Measurements from ENCODE around the gene CAND1. TPM values are rescaled to one million over a fixed set of nuclear protein-coding genes. Genes with fewer than 3 reads are reported as not detected.
"Not testable (repeated sequence)": the region's sequence is repeated elsewhere in the genome, so short reads cannot be mapped to it uniquely, and the experiment has no call there.

CAND1 gene
- total and polyA plus RNA-seq, 12 donors: 13.3 to 165 (median 84.4) TPM

DNA sequence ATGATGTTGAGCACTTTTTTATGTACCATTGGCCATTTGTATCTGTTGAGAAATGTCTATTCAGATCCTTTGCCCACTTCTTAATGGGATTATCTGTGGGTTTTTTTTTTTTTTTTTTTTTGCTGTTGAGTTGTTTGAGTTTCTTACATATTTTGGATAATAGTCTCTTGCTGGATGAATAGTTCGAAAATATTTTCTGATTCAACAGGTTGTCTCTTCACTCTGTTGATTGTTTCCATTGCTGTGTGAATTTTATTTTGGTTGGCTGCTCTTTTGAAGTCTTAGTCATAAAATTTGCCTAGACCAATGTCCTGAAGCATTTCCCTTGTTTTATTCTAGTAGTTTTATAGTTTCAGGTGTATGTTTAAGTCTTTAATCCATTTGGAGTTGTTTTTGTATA is 64.5 kb downstream of the CAND1 start:
- Histone ChIP-seq H3K4me3 (no peak overlapping the region), H3K4me1 (replicated peaks in 1 of 2) (no peaks in the 10 kb centered on the region), H3K36me3 (replicated peaks in 1 of 2) (no peaks in the 10 kb centered on the region), H3K9me3 (replicated peaks in 1 of 3) (peaks cover 0 to 8% (median 2%) of the 10 kb centered on the region in 3 donors), H3K27ac (no peak overlapping the region), H3K27me3 (no peaks in the 10 kb centered on the region)
- no peak for TF ChIP-seq POLR2A (IDR thresholded peaks at IDR 0.05)
- no peak for TF ChIP-seq CTCF (IDR thresholded peaks at IDR 0.05)
- intact Hi-C loops (cut with DNase I): no loop called here
- 68 to 88% (median 77%) methylated on average over 1 of the region's 1 CpG for WGBS, 4 donors
- DNase-seq: no peak

GRCh38 chr12:67338426-67338825 is 69.3 kb downstream of the CAND1 start:
- Histone ChIP-seq H3K9me3 (replicated peaks in 1 of 3) (peaks cover 0 to 16% (median 7%) of the 10 kb centered on the region in 3 donors), H3K4me3 (no peak overlapping the region), H3K36me3 (replicated peaks in 1 of 2) (no peaks in the 10 kb centered on the region), H3K27ac (no peak overlapping the region), H3K4me1 (replicated peaks in 1 of 2) (no peaks in the 10 kb centered on the region), H3K27me3 (no peaks in the 10 kb centered on the region)
- DNase-seq: no peak
- intact Hi-C loops (cut with DNase I): no loop called here
- TF ChIP-seq CTCF (IDR thresholded peaks at IDR 0.05) (no peak), POLR2A (IDR thresholded peaks at IDR 0.05) (no peak)

DNA sequence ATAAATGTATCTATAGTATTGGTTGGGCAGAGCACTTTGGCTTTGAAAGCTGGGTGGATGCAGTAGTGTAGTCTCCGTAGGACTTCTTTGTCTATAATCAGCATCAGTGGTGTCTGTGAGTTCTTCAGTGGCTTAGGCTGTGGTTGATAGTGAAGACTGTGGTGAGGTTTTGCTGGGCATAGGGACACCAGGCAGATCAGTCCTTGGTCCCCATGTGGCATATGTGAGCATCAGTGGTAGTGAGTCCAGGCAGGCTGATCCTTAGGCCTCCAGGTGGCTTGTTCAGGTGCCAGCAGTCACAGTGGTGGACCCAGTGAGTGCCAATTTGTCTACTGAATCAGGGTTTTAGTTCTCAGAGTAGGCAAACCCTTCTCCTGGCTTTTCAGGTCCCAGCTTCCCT is 70.4 kb downstream of the CAND1 start:
- no peaks in the 10 kb centered on the region for H3K36me3 ChIP-seq (replicated peaks in 1 of 2)
- no peaks in the 10 kb centered on the region for H3K4me1 ChIP-seq (replicated peaks in 1 of 2)
- peaks cover 0 to 16% (median 7%) of the 10 kb centered on the region in 3 donors for H3K9me3 ChIP-seq (replicated peaks in 1 of 3)
- intact Hi-C loops (cut with DNase I): no loop called here
- no peak for TF ChIP-seq CTCF (IDR thresholded peaks at IDR 0.05)
- TF ChIP-seq POLR2A (IDR thresholded peaks at IDR 0.05): no peak
- WGBS, 4 donors: 92 to 100% (median 93%) methylated on average over 1 of the region's 1 CpG
- no peak for DNase-seq
- H3K4me3 ChIP-seq: no peak overlapping the region
- no peak overlapping the region for H3K27ac ChIP-seq
- no peaks in the 10 kb centered on the region for H3K27me3 ChIP-seq

DNA sequence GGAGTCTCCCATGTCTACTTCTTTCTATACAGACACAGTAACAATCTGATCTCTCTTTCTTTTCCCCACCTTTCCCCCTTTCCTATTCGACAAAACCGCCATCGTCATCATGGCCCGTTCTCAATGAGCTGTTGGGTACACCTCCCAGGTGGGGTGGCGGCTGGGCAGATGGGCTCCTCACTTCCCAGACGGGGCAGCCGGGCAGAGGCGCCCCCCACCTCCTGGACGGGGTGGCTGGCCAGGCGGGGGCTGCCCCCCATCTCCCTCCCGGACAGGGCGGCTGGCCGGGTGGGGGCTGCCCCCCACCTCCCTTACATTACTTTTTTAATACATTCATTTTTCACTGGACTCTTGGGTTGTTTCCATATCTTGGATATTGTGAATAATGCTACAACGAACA is 71.9 kb downstream of the CAND1 start:
- intact Hi-C loops (cut with DNase I); H3K36me3 ChIP-seq (replicated peaks in 1 of 2); DNase-seq; H3K27ac ChIP-seq; H3K4me3 ChIP-seq; H3K4me1 ChIP-seq (replicated peaks in 1 of 2); H3K27me3 ChIP-seq: not testable (repeated sequence)
- peaks cover 0 to 16% (median 7%) of the 10 kb centered on the region in 3 donors for H3K9me3 ChIP-seq (replicated peaks in 1 of 3)
- WGBS, 4 donors: 86 to 91% (median 89%) methylated on average over 14 of the region's 14 CpGs

- intact Hi-C loops (cut with DNase I): no loop called here
- DNase-seq: no peak
- TF ChIP-seq CTCF (IDR thresholded peaks at IDR 0.05): no peak
- TF ChIP-seq POLR2A (IDR thresholded peaks at IDR 0.05): no peak
- Histone ChIP-seq H3K9me3 (replicated peaks in 1 of 3) (no peaks in the 10 kb centered on the region), H3K4me1 (replicated peaks in 1 of 2) (no peaks in the 10 kb centered on the region), H3K4me3 (no peak overlapping the region), H3K27ac (no peak overlapping the region), H3K27me3 (no peaks in the 10 kb centered on the region), H3K36me3 (replicated peaks in 1 of 2) (no peaks in the 10 kb centered on the region)
- WGBS, 4 donors: 82 to 98% (median 97%) methylated on average over 2 of the region's 2 CpGs
Measured at GRCh38 chr12:67344979-67345710, 76.0 kb downstream of the CAND1 start.
